HepG2 (cell line): ENCODE measurements around the gene PSMB10. TPM values are rescaled to one million over a fixed set of nuclear protein-coding genes. Genes with fewer than 3 reads are reported as not detected.

Experiments
- CEBPB ChIP-seq: IDR thresholded peaks from 2 replicates; pipeline ENCODE4 v1.6.1; 2011; ENCODE audit warnings: low read depth, low read length, improper control_type of control experiment, borderline replicate concordance
- CHCHD3 ChIP-seq: sonication (generic); formaldehyde crosslinking; IDR thresholded peaks from 2 replicates; pipeline ENCODE4 v1.8.0; 2022; ENCODE audit warnings: mild to moderate bottlenecking, missing genetic modification reagents, moderate library complexity
- DPF2 ChIP-seq: sonication (generic); formaldehyde crosslinking; IDR thresholded peaks from 2 replicates; pipeline ENCODE4 v1.4.0; 2020; ENCODE audit warnings: mild to moderate bottlenecking, low read depth, missing genetic modification reagents, borderline replicate concordance
- EEA1 ChIP-seq: sonication (generic); formaldehyde crosslinking; IDR thresholded peaks from 2 replicates; pipeline ENCODE4 v1.5.1; 2020; ENCODE audit warnings: mild to moderate bottlenecking, missing genetic modification reagents, borderline replicate concordance
- HDAC2 ChIP-seq: sonication (generic); formaldehyde crosslinking; IDR thresholded peaks from 2 replicates; pipeline ENCODE4 v1.4.0; 2020; ENCODE audit warnings: missing genetic modification reagents
- HIVEP1 ChIP-seq: sonication (generic); formaldehyde crosslinking; IDR thresholded peaks from 2 replicates; pipeline ENCODE4 v1.4.0; 2020; ENCODE audit warnings: mild to moderate bottlenecking, missing genetic modification reagents
- HNF4G ChIP-seq, 2 experiments: sonication (generic) in 1 of 2; formaldehyde crosslinking in 1 of 2; IDR thresholded peaks; 2 replicates each; pipeline versions ENCODE4 v1.4.0 to v1.6.1; 2011 to 2020; ENCODE audit warnings: borderline replicate concordance in 2 of 2, low read depth in 2 of 2, mild to moderate bottlenecking in 2 of 2, low read length in 1 of 2, missing genetic modification reagents in 1 of 2, moderate library complexity in 1 of 2
- KDM3A ChIP-seq: IDR thresholded peaks from 2 replicates; pipeline ENCODE4 v1.6.1; 2018; ENCODE audit warnings: low read depth, missing compliant biosample characterization
- SOX6 ChIP-seq, 2 experiments: fragments of 450-650 bp in 1 of 2; sonication (generic) in 1 of 2; formaldehyde crosslinking in 1 of 2; IDR thresholded peaks; 2 replicates each; pipeline versions ENCODE4 v1.4.0 to v1.6.1; 2017 to 2020; ENCODE audit warnings: antibody characterized with exemption in 1 of 2, mild to moderate bottlenecking in 1 of 2, missing genetic modification reagents in 1 of 2
- STAG1 ChIP-seq: sonication (generic); formaldehyde crosslinking; IDR thresholded peaks from 2 replicates; pipeline ENCODE4 v1.4.0; 2020; ENCODE audit warnings: missing genetic modification reagents
- ZIK1 ChIP-seq: sonication (generic); formaldehyde crosslinking; IDR thresholded peaks from 2 replicates; pipeline ENCODE4 v1.5.0; 2020; ENCODE audit warnings: mild to moderate bottlenecking, low read depth, missing genetic modification reagents, borderline replicate concordance
- ZNF12 ChIP-seq: sonication (generic); formaldehyde crosslinking; IDR thresholded peaks from 2 replicates; pipeline ENCODE4 v1.5.0; 2020; ENCODE audit warnings: missing genetic modification reagents
- ZNF335 ChIP-seq: sonication (generic); formaldehyde crosslinking; IDR thresholded peaks from 2 replicates; pipeline ENCODE4 v1.4.0; 2020; ENCODE audit warnings: missing genetic modification reagents
- ZNF724P ChIP-seq: sonication (generic); formaldehyde crosslinking; IDR thresholded peaks from 2 replicates; pipeline ENCODE4 v1.8.0; 2022; ENCODE audit warnings: missing genetic modification reagents, borderline replicate concordance
- ZNF746 ChIP-seq: sonication (generic); formaldehyde crosslinking; IDR thresholded peaks from 2 replicates; pipeline ENCODE4 v1.8.0; 2022; ENCODE audit warnings: mild to moderate bottlenecking, missing genetic modification reagents
- polyA plus RNA-seq, 8 experiments: library from polyadenylated mRNA; depleted of rRNA in 3 of 8; stranded (reverse) in 7 of 8; unstranded in 1 of 8; fragments of >200 nt; fragmentation: Illumina TruSeq in 4 of 8; extraction: Trizol in 4 of 8; gene quantifications; 2 replicates each; pipeline versions ENCODE4 v1.2.1 to v1.2.3, GENCODE V29; 2011 to 2016; ENCODE audit warnings: low read depth in 4 of 8, missing spikeins in 1 of 8, mixed read lengths in 1 of 8; ENCODE audit not compliant: insufficient read depth in 1 of 8
- total RNA-seq, 5 experiments: library from RNA; depleted of rRNA; stranded (reverse); fragments of >200 nt; fragmentation: Illumina TruSeq; extraction: Trizol; gene quantifications; 2 replicates each; pipeline ENCODE4 v1.2.3, GENCODE V29; 2016; ENCODE audit warnings: low read depth in 1 of 5
- TF ChIP-seq, protein P1 (sequence below): sonication (generic); formaldehyde crosslinking; IDR thresholded peaks from 2 replicates; pipeline ENCODE4 v1.9.0; 2021; ENCODE audit warnings: missing genetic modification reagents, borderline replicate concordance
- TF ChIP-seq, protein P2 (sequence below): sonication (generic); formaldehyde crosslinking; IDR thresholded peaks from 2 replicates; pipeline ENCODE4 v1.9.0; 2022; ENCODE audit warnings: missing genetic modification reagents, mild to moderate bottlenecking, borderline replicate concordance
- TF ChIP-seq, protein P3 (sequence below): sonication (generic); formaldehyde crosslinking; conservative IDR thresholded peaks from 2 replicates; pipeline ENCODE4 v1.4.0; 2020; ENCODE audit warnings: mild to moderate bottlenecking, missing genetic modification reagents, moderate library complexity

PSMB10 gene
- total and polyA plus RNA-seq, 2 of the 13 experiments (the other 11 are each of a cell fraction or from before 2014, with no cell fraction given) = 12.7 to 65.9 TPM

DNA sequence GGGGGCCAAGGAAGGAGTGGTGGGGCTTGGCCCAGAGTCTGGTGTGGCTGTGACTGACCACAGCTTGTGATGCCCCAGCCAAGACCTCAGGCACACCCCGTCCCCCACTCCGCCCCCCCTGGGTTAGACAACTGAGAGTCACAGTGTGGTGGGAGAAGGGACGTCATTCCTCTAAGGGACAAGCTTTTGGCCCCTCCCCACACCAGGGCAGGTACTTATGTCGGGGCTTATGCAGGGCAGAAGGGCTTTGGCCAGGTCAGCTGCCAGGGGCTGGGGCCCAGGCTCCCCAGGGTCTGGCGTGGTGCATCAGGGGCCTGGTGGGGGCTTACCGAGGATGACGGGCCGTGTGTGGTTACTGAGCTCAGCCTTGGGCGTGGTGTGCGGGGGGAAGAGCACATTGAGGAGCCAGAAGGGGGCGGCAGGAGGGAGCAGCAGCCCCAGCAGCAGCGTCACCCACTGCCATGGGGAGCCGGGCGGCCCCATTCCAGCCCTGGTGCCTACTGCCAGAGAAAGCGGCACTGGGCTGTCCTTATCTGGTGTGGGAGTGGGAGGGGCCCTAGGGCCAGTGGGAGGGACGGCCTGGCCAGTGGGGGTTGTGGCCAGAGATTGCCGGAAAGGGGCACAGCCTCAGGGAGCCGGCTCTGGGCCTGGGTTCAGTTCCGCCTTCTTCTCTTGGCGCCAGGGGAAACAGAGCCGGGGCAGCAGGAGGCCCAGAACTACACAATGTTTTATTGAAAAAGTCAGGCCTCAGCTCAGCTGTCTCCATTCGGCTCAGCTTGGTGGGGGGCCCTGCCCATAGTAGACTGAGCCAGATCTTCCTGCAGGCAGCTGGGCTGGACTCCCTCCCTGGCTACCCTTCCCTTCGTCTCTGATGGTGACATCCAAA lies 7.2 kb upstream of the PSMB10 start, which contains the start of gene LCAT (continued):
- no peak for TF ChIP-seq HNF4G (IDR thresholded peaks at IDR 0.05; ENCODE audit: borderline replicate concordance, low read depth, low read length)
- TF ChIP-seq HNF4G (CRISPR knock-in tag; IDR thresholded peaks at IDR 0.05; ENCODE audit: borderline replicate concordance, low read depth) = no peak; the same call in 1 of the 2 replicates
- no peak for TF ChIP-seq DPF2 (CRISPR knock-in tag)
- no peak for TF ChIP-seq CEBPB
- TF ChIP-seq HIVEP1 (CRISPR knock-in tag) = no peak; the same call in 1 of the 2 replicates
- peak; percentile 93; the same call in 1 of the 2 replicates for TF ChIP-seq ZNF724P (CRISPR knock-in tag)
- TF ChIP-seq HDAC2 = peak; percentile 72
- TF ChIP-seq ZNF335 (CRISPR knock-in tag) = no peak
- peak; percentile 41; the same call in 1 of the 2 replicates for TF ChIP-seq ZNF746 (CRISPR knock-in tag)
- 0 out of 2 replicates have a peak, but pooled peaks have one; percentile 62 for TF ChIP-seq EEA1 (CRISPR knock-in tag)
- TF ChIP-seq, protein P1, sequence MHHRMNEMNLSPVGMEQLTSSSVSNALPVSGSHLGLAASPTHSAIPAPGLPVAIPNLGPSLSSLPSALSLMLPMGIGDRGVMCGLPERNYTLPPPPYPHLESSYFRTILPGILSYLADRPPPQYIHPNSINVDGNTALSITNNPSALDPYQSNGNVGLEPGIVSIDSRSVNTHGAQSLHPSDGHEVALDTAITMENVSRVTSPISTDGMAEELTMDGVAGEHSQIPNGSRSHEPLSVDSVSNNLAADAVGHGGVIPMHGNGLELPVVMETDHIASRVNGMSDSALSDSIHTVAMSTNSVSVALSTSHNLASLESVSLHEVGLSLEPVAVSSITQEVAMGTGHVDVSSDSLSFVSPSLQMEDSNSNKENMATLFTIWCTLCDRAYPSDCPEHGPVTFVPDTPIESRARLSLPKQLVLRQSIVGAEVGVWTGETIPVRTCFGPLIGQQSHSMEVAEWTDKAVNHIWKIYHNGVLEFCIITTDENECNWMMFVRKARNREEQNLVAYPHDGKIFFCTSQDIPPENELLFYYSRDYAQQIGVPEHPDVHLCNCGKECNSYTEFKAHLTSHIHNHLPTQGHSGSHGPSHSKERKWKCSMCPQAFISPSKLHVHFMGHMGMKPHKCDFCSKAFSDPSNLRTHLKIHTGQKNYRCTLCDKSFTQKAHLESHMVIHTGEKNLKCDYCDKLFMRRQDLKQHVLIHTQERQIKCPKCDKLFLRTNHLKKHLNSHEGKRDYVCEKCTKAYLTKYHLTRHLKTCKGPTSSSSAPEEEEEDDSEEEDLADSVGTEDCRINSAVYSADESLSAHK (CRISPR knock-in tag) = peak; percentile 78; the same call in 1 of the 2 replicates
- TF ChIP-seq ZIK1 = 0 out of 2 replicates have a peak, but pooled peaks have one; percentile 16
- TF ChIP-seq, protein P2, sequence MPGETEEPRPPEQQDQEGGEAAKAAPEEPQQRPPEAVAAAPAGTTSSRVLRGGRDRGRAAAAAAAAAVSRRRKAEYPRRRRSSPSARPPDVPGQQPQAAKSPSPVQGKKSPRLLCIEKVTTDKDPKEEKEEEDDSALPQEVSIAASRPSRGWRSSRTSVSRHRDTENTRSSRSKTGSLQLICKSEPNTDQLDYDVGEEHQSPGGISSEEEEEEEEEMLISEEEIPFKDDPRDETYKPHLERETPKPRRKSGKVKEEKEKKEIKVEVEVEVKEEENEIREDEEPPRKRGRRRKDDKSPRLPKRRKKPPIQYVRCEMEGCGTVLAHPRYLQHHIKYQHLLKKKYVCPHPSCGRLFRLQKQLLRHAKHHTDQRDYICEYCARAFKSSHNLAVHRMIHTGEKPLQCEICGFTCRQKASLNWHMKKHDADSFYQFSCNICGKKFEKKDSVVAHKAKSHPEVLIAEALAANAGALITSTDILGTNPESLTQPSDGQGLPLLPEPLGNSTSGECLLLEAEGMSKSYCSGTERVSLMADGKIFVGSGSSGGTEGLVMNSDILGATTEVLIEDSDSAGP = peak; percentile 86; the same call in 1 of the 2 replicates
- no peak for TF ChIP-seq SOX6 (IDR thresholded peaks at IDR 0.05)
- TF ChIP-seq SOX6 (CRISPR knock-in tag; IDR thresholded peaks at IDR 0.05) = no peak; the same call in 1 of the 2 replicates
- peak; percentile 65; the same call in 1 of the 2 replicates for TF ChIP-seq ZNF12 (CRISPR knock-in tag)
- peak; percentile 88; the same call in 1 of the 2 replicates for TF ChIP-seq CHCHD3 (CRISPR knock-in tag)
- peak; percentile 28; the same call in 1 of the 2 replicates for TF ChIP-seq STAG1 (CRISPR knock-in tag)
- TF ChIP-seq, protein P3, sequence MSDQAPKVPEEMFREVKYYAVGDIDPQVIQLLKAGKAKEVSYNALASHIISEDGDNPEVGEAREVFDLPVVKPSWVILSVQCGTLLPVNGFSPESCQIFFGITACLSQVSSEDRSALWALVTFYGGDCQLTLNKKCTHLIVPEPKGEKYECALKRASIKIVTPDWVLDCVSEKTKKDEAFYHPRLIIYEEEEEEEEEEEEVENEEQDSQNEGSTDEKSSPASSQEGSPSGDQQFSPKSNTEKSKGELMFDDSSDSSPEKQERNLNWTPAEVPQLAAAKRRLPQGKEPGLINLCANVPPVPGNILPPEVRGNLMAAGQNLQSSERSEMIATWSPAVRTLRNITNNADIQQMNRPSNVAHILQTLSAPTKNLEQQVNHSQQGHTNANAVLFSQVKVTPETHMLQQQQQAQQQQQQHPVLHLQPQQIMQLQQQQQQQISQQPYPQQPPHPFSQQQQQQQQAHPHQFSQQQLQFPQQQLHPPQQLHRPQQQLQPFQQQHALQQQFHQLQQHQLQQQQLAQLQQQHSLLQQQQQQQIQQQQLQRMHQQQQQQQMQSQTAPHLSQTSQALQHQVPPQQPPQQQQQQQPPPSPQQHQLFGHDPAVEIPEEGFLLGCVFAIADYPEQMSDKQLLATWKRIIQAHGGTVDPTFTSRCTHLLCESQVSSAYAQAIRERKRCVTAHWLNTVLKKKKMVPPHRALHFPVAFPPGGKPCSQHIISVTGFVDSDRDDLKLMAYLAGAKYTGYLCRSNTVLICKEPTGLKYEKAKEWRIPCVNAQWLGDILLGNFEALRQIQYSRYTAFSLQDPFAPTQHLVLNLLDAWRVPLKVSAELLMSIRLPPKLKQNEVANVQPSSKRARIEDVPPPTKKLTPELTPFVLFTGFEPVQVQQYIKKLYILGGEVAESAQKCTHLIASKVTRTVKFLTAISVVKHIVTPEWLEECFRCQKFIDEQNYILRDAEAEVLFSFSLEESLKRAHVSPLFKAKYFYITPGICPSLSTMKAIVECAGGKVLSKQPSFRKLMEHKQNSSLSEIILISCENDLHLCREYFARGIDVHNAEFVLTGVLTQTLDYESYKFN (CRISPR knock-in tag) = no peak; the same call in none of the 2 replicates
- TF ChIP-seq KDM3A (CRISPR knock-in tag) = peak; percentile 74
